HG03565 (cell line): ENCODE measurements around the gene SLC16A3.
"Not testable (repeated sequence)": the region's sequence is repeated elsewhere in the genome, so short reads cannot be mapped to it uniquely, and the experiment has no call there.

Experiments used
- ATAC-seq: cut with Tn5 transposase; IDR thresholded peaks from one replicate; pipeline ENCODE4 v1.9.1; 2021; ENCODE audit warnings: mild to moderate bottlenecking, moderate library complexity; ENCODE audit not compliant: unreplicated experiment

SLC16A3 gene

GRCh38 chr17:82245134-82246039 lies 16.5 kb downstream of the SLC16A3 start:
- ATAC-seq = no peak

DNA sequence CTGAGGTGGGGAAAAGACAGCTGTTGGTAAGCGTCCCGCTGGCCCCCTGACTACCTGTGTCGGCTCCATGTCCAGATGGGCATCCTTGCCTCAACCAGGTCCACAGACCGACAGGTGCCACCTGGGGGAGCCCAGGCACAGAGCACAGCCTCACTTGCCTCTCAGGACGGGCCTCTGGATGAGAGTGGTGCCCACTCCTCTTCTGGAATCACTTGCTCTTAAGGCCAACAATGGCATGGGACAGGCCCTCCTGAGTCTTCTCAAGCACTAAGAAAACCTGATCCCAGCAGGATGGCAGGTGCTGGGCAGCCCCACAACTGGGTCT lies 17.2 kb downstream of the SLC16A3 start:
- ATAC-seq = no peak

DNA sequence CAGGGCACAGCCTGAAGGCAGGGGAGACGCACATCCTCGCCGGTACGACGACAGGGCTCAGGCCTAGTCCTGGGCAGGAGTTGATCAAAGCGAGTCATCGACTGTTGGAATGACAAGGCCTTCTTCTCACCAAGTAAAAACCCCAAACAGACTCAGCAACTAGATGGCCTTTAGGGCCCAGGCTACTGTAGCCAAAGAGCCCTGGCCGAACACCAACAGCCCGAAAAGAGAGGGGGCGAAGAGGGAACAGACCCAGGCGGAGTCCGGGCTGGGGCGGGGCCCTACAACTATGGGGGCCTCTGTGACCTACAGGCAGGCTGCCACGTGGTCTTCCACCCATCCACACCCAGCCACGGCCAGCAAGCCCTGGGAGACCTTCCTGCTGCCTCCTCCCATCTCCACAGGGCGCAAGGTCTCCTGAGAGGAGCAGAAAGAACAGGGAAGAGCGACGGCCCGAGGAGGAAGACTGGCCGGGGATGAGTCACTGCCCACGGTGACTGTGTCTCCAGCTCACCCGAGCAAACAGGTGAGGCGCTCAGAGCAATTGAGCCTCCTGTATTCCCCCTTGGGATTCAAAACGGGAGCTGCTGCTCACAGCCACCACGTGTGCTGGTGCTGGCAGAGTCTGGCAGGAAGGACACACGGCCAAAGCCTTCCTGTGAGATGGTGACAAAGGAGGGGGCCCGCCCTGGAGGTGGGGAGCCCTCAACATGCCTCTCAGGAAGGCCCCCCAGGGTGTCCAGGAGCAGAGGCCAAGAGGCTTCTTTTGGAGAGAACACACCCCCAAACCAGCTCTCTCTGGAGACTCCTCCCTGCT lies 17.7 kb downstream of the SLC16A3 start:
- ATAC-seq = no peak

DNA sequence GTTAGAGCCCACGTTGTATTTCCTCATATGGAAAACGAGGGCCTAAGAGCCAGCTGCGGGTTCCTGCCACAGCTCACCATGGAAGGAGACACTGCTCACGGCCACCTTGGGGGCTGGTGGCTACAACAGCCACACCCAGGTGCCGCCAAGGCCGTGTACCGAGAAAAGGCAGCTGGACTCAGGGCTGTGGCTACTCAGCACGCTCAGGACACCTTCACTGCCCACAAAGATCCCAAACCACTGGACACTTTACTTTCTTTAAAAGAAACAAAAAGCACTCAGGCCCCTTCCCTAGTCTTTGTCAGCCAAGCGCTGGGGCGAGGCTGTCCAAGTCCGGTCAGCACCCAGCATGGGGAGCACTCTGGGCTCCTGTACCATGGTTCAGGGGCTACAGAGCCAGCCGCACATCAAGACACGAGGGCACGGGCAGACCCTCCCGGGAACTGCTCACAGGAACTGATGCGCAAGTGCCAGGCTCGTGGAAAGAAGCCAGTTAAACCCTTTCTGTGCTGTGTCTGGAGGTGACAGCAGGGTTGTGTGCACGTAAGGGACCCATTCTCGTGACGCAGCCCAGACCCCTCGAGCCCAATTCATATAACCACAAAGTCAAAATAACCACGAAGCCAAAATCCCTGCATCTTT lies 18.5 kb downstream of the SLC16A3 start:
- ATAC-seq = no peak

- no peak for ATAC-seq
Observed at GRCh38 chr17:82247856-82248671, 19.2 kb downstream of the SLC16A3 start.

DNA sequence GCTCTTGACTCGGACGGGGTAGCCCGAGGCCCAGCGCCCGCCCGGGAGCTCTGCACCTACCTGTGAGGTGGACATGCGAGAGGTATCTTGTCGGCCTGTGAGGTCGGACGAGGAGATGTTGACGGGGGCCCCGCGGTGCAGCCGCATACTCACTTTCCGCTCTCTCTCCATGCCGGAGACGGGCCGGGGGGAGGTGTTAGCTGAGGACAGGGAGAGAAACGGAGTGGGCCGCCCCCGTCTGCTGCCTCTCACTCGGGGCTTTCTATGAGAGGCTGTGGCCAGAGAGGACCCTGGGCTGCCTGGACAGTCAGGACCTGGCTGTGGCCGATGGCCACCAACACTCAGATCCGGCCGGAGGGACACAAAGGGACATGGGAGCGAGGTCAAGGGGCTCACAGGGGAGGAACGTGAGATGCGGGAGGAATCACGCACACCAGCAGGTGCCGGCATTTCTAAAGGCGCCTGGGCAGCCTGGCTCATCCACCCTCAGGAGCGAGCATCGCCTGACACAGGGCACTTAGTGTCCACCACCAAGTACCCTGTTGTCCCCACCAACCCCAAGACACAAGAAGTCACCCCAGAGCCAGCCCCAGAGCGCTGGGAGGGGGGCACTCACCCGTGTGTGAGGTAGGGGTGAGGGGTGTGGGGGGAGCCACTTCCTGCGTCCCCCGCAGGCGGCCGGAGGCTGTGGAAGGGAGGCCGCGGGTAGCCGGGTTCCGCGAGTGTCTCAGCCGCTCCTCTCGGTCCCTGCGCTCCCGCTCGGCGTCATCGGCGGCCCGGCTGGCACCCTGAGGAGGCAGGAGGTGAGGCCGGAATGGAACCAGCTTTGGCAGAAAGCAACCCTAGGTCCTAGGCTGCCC lies 20.2 kb downstream of the SLC16A3 start:
- no peak for ATAC-seq

DNA sequence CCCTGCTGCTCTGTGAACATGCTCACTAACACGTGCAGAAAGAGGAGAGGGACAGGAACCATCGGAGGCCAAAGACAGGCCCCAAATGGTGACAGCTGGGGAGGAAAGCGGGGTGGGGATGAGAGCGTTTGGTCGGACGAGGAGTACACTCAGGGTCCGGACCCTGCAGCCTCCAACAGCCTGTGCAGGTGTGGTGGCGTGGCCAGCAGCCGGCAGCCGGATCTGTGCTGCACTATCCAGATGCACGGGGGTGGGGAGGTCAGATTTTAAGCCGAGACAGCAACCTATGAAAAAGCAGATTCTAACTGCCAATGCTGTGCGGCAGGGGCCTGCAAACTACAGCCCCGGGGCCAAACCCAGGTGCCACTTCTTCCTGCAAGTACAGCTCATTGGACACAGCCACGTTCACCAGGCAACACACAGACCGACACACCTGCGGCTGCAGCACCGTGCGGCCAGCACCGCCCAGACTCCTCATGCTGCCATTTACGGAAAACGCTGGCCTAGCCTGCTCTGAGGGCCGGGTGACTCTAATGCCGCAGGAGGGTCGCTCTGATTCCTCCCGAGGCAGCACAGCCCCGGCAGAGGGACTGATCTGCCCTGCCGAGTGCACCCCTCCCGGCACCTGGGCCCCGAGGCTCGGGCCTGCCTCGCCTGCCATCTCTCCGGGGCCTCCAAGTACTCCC lies 21.2 kb downstream of the SLC16A3 start:
- ATAC-seq = no peak

DNA sequence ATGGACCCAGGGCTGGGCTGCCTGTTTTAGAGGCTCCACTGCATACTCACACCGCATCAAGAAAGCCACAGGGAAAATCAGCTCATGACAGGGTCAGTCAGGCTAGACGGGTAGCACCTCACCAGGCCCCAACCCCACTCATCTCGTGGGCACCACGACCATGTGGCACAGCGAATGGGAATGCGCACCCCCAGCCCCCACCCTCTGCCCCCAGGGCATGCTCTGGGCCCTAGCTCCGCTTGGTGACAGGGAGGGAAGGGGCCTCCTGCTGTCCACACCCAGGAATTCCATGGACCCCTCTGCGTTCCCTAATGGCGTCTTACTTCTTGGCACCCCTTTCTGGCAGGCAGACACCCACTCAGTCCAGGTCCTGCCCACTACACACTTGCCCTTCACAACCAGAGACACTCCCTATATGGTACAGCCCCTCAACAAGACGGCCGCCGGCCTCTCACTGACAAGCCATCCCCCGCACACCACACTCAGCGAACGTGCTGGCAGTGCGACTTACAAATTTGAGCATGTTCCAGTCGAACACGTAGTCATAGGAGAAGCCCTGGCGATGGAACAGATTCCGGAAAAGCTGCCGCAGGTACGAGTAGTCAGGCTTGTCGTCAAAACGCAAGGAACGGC lies 22.1 kb downstream of the SLC16A3 start:
- ATAC-seq = no peak

- ATAC-seq = no peak
Observed at GRCh38 chr17:82252511-82253178, 23.8 kb downstream of the SLC16A3 start.

DNA sequence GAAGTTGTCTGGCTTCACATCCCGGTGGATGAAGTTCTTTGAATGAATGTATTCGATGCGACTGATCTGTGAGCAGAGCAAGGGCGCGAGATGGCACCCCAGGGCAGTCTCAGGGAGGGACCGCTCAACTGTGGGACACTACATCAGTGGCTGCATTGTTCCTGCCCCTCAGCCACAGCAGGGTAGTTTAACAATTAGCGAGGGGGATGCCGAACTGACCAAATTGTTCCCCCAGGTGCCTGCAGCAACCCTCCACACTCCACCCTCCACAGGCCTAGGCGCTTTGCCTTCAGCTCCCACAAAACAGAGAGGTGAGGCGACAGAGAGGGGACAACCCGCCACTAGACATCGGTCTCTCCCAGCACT lies 24.3 kb downstream of the SLC16A3 start:
- no peak for ATAC-seq

DNA sequence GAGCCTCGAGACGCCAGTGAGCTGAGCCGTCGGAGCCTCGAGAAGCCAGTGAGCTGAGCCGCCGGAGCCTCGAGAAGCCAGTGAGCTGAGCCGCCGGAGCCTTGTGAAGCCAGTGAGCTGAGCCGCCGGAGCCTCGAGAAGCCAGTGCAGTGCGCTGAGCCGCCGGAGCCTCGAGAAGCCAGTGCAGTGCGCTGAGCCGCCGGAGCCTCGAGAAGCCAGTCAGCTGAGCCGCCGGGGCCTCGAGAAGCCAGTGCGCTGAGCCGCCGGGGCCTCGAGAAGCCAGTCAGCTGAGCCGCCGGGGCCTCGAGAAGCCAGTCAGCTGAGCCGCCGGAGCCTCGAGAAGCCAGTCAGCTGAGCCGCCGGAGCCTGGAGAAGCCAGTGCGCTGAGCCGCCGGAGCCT lies 25.3 kb downstream of the SLC16A3 start:
- not testable (repeated sequence) for ATAC-seq

DNA sequence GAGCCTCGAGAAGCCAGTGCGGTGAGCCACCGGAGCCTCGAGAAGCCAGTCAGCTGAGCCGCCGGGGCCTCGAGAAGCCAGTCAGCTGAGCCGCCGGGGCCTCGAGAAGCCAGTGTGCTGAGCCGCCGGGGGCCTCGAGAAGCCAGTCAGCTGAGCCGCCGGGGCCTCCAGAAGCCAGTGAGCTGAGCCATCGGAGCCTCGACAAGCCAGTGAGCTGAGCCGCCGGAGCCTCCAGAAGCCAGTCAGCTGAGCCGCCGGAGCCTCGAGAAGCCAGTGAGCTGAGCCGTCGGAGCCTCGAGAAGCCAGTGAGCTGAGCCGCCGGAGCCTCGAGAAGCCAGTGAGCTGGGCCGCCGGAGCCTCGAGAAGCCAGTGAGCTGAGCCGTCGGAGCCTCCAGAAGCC lies 25.9 kb downstream of the SLC16A3 start:
- ATAC-seq = not testable (repeated sequence)

GRCh38 chr17:82255402-82255972 lies 26.6 kb downstream of the SLC16A3 start:
- no peak for ATAC-seq

DNA sequence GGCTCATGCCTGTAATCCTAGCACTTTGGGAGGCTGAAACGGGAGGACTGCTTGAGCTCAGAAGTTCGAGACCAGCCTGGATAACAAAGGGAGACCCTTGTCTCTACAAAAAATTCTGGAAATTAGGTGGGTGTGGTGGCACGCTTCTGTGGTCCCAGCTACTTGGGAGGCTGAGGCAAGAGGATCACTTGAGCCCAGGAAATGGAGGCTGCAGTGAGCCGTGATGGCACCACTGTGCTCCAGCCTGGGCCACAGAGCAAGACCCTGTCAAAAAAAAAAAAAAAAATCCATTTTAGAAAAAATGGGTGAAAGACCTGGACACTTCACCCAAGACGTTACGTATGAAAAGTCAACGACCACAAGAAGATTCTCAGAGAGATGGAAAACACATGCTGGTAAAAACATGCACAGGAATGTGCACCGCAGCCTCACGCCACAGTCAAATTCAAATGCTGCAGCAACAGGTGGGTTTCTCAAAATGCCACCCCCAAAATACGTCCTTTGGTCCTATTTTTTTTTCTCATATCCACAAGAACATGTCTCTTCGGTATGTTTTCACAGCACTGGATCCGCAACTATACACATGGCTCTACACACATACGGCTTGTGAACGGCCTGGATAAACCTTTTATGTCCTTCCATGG lies 27.5 kb downstream of the SLC16A3 start:
- ATAC-seq = no peak

- ATAC-seq = no peak
Observed at GRCh38 chr17:82257473-82257872, 28.6 kb downstream of the SLC16A3 start.

GRCh38 chr17:82258555-82258954 lies 29.7 kb downstream of the SLC16A3 start:
- no peak for ATAC-seq
